HAP-1 (cell line): ENCODE results near the gene RYR1.
"Not testable (repeated sequence)": the region's sequence is repeated elsewhere in the genome, so short reads cannot be mapped to it uniquely, and the experiment has no call there.

Experiments used
- DNase-seq, 2 experiments: peaks; one replicate each; pipeline ENCODE4 v3.0.0-alpha.2; 2016 to 2020; ENCODE audit warnings: low spot score in 2 of 2
- H3K27me3 ChIP-seq: fragments of 250-450 bp; sonication (Bioruptor Pico); 2 replicates; pipeline ENCODE4 v1.5.1; 2020; ENCODE audit warnings: low read depth, mild to moderate bottlenecking, moderate library complexity
- H3K36me3 ChIP-seq: fragments of 250-450 bp; sonication (Bioruptor Pico); replicated peaks from 2 replicates; pipeline ENCODE4 v1.5.1; 2020; ENCODE audit warnings: mild to moderate bottlenecking
- H3K4me1 ChIP-seq: fragments of 250-450 bp; sonication (Bioruptor Pico); 2 replicates; pipeline ENCODE4 v1.5.1; 2020; ENCODE audit warnings: mild to moderate bottlenecking
- H3K4me3 ChIP-seq: fragments of 250-450 bp; sonication (Bioruptor Pico); 2 replicates; pipeline ENCODE4 v1.5.1; 2020; ENCODE audit warnings: mild to moderate bottlenecking, moderate library complexity
- H3K9me3 ChIP-seq: fragments of 250-450 bp; sonication (Bioruptor Pico); 2 replicates; pipeline ENCODE4 v1.5.1; 2020; ENCODE audit warnings: mild to moderate bottlenecking, moderate library complexity
- in situ Hi-C: fragments of 300-500 bp; cut with MboI; formaldehyde crosslinking; loops from 3 replicates; pipeline ENCODE4 v1.14.3; 2020; ENCODE audit warnings: low sequenced_read_pairs, inconsistent platforms, mixed read lengths

RYR1 gene

DNA sequence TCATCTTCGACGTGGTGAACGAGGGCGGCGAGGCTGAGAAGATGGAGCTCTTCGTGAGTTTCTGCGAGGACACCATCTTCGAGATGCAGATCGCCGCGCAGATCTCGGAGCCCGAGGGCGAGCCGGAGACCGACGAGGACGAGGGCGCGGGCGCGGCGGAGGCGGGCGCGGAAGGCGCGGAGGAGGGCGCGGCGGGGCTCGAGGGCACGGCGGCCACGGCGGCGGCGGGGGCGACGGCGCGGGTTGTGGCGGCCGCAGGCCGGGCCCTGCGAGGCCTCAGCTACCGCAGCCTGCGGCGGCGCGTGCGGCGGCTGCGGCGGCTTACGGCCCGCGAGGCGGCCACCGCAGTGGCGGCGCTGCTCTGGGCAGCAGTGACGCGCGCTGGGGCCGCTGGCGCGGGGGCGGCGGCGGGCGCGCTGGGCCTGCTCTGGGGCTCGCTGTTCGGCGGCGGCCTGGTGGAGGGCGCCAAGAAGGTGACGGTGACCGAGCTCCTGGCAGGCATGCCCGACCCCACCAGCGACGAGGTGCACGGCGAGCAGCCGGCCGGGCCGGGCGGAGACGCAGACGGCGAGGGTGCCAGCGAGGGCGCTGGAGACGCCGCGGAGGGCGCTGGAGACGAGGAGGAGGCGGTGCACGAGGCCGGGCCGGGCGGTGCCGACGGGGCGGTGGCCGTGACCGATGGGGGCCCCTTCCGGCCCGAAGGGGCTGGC is 131.6 kb downstream of the RYR1 start:
- no peaks in the 10 kb centered on the region for H3K9me3 ChIP-seq
- no peaks in the 10 kb centered on the region for H3K27me3 ChIP-seq
- H3K36me3 ChIP-seq = no peaks in the 10 kb centered on the region
- in situ Hi-C loops = no loop called here
- no peak overlapping the region for H3K4me3 ChIP-seq
- no peak for DNase-seq
- H3K4me1 ChIP-seq = no peaks in the 10 kb centered on the region

GRCh38 chr19:38565691-38566105 is 132.2 kb downstream of the RYR1 start:
- no peak for DNase-seq
- H3K9me3 ChIP-seq = no peaks in the 10 kb centered on the region
- H3K4me3 ChIP-seq = no peak overlapping the region
- H3K4me1 ChIP-seq = no peaks in the 10 kb centered on the region
- no peaks in the 10 kb centered on the region for H3K36me3 ChIP-seq
- H3K27me3 ChIP-seq = no peaks in the 10 kb centered on the region
- in situ Hi-C loops = no loop called here

DNA sequence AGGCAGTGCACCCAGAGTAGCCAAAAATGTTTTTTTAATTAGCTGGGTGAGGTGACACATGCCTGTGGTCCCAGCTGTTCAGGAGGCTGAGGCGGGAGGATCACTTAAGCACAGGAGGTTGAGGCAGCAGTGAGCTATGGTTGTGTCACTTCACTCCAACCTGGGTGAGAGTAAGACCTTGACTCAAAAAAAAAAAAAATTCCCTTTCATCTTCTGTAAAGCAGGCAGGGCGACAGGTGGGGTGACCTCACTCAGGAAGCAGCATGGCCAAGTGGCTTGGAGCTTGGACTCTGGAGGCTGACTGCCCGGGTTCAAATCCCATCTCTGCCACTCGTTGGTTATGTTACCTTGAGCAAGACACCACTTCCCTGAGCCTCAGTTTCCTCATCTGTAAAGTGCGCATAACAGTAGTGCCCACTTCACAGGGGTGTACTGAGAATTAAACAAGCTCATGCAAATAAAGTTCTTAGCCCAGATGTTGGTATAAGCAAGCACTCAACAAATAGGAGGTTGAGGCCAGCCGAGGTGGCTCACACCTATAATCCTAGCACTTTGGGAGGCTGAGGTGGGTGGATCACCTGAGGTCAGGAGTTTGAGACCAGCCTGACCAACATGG is 136.0 kb downstream of the RYR1 start:
- H3K27me3 ChIP-seq = no peaks in the 10 kb centered on the region
- no peak for DNase-seq
- H3K4me3 ChIP-seq = no peak overlapping the region
- no peaks in the 10 kb centered on the region for H3K4me1 ChIP-seq
- in situ Hi-C loops = no loop called here
- no peaks in the 10 kb centered on the region for H3K36me3 ChIP-seq
- H3K9me3 ChIP-seq = no peaks in the 10 kb centered on the region

DNA sequence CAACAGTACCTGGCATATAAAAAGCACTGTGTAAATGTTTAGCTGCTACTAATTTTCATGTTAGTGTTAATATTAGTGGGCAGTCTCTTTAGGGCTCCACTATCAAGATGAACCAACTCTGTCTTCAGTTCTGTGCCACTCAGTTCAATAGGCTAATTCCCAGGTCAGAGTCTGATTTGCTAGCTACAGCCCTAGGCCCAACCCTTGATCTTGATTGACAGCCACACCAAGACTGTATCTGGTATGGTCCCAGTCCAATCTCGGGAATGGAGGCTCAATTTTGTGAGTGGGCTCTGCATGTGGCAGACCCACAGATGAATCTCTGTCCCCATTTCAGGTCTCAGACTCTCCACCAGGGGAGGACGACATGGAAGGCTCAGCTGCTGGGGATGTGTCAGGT is 138.2 kb downstream of the RYR1 start:
- no peaks in the 10 kb centered on the region for H3K27me3 ChIP-seq
- DNase-seq = no peak
- H3K4me3 ChIP-seq = no peak overlapping the region
- in situ Hi-C loops = no loop called here
- H3K36me3 ChIP-seq = no peaks in the 10 kb centered on the region
- H3K9me3 ChIP-seq = no peaks in the 10 kb centered on the region
- H3K4me1 ChIP-seq = no peaks in the 10 kb centered on the region

GRCh38 chr19:38577826-38578225 is 144.3 kb downstream of the RYR1 start:
- Histone ChIP-seq H3K4me1 (no peaks in the 10 kb centered on the region), H3K4me3 (no peak overlapping the region)
- in situ Hi-C loops = no loop called here

DNA sequence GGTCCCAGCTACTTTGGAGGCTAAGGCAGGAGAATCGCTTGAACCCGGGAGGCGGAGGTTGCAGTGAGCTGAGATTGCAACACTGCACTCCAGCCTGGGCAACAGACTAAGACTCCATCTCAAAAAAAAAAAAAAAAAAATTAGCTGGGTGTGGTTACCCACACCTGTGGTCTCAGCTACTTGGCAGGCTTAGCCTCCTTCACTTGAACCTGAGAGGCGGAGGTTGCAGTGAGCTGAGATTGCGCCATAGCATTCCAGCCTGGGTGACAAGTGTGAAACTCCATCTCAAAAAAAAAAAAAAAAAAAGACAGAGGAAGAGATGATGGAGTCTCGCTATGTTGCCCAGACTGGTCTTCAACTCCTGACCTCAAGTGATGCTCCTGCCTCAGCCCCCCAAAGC is 145.8 kb downstream of the RYR1 start:
- H3K4me1 ChIP-seq, H3K27me3 ChIP-seq, DNase-seq, H3K4me3 ChIP-seq, H3K9me3 ChIP-seq, in situ Hi-C loops, H3K36me3 ChIP-seq: not testable (repeated sequence)

More at GRCh38 chr19:38577826-38578225, 144.3 kb downstream of the RYR1 start:
- H3K27me3 ChIP-seq = no peaks in the 10 kb centered on the region
- H3K36me3 ChIP-seq = no peaks in the 10 kb centered on the region
- no peak for DNase-seq
- no peaks in the 10 kb centered on the region for H3K9me3 ChIP-seq

DNA sequence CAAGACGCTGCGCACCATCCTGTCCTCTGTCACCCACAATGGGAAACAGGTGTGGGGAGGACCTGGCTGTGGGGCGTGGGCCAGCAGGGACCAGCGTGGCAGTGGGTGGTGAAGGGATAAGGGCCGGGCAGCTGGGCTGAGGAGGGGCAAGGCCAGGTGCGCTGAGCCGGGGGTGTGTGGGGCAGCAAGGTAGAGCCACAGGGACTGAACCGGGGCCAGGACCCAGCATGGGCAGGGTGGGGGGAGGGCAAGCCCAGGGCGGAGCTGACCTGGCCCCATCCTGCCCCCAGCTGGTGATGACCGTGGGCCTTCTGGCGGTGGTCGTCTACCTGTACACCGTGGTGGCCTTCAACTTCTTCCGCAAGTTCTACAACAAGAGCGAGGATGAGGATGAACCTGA is 146.6 kb downstream of the RYR1 start:
- in situ Hi-C loops = no loop called here
- no peaks in the 10 kb centered on the region for H3K9me3 ChIP-seq
- no peak for DNase-seq
- H3K4me3 ChIP-seq = no peak overlapping the region
- H3K36me3 ChIP-seq = no peaks in the 10 kb centered on the region
- H3K4me1 ChIP-seq = no peaks in the 10 kb centered on the region
- H3K27me3 ChIP-seq = no peaks in the 10 kb centered on the region

GRCh38 chr19:38583219-38583984 is 149.9 kb downstream of the RYR1 start:
- Histone ChIP-seq H3K27me3 (no peaks in the 10 kb centered on the region), H3K9me3 (no peaks in the 10 kb centered on the region), H3K36me3 (no peaks in the 10 kb centered on the region), H3K4me1 (no peaks in the 10 kb centered on the region), H3K4me3 (no peak overlapping the region)
- in situ Hi-C loops = no loop called here
- DNase-seq = no peak

- no peaks in the 10 kb centered on the region for H3K36me3 ChIP-seq
- in situ Hi-C loops = no loop called here
- H3K9me3 ChIP-seq = no peaks in the 10 kb centered on the region
- H3K27me3 ChIP-seq = no peaks in the 10 kb centered on the region
- no peaks in the 10 kb centered on the region for H3K4me1 ChIP-seq
- DNase-seq = no peak
- H3K4me3 ChIP-seq = no peak overlapping the region
These were observed 150.5 kb downstream of the RYR1 start for GRCh38 chr19:38583985-38584305.

GRCh38 chr19:38587562-38587961 is 154.1 kb downstream of the RYR1 start:
- no peak for DNase-seq
- Histone ChIP-seq H3K4me1 (no peaks in the 10 kb centered on the region), H3K9me3 (no peaks in the 10 kb centered on the region), H3K27me3 (no peaks in the 10 kb centered on the region), H3K36me3 (no peaks in the 10 kb centered on the region), H3K4me3 (no peak overlapping the region)
- in situ Hi-C loops = no loop called here

DNA sequence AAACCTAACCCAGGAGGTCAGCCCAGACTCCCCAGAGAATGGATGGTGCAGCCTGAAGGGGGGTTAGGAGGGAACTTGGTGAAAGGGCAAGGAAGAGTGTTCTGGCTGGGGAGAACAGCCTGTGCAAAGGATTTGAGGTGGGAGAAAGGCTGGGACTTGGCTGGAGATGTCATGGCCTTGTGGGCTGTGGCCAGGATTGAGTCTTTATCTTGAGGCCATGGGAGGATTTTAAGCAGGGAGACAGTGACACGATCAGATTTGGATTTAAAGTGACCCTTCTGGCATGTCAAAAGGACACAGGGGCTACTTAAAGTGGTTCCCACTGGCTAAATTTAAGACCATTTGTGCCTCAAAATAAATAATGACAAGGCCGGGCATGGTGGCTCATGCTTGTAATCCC is 154.6 kb downstream of the RYR1 start:
- in situ Hi-C loops = no loop called here
- no peak for DNase-seq
- H3K27me3 ChIP-seq = no peaks in the 10 kb centered on the region
- no peaks in the 10 kb centered on the region for H3K9me3 ChIP-seq
- H3K4me3 ChIP-seq = no peak overlapping the region
- H3K36me3 ChIP-seq = no peaks in the 10 kb centered on the region
- no peaks in the 10 kb centered on the region for H3K4me1 ChIP-seq

DNA sequence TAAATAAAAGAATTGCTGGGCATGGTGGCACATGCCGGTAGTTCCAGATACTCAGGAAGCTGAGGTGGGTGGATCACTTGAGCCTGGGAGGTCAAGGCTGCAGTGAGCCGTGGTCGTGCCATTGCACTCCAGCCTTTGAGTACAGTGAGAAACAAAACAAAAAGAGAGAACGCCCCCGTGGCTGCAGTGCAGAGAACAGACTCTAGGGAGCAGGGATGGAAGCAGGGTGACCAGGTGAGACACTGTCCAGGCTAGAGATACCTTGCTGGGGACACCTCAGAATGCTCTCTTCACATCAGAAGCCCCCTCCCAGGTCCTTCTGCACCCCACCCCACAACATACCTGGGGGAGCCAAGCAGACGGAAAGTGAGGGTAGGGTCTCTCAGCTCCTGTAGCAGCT is 159.4 kb downstream of the RYR1 start:
- DNase-seq = no peak
- Histone ChIP-seq H3K36me3 (no peaks in the 10 kb centered on the region), H3K27me3 (no peaks in the 10 kb centered on the region), H3K9me3 (no peaks in the 10 kb centered on the region), H3K4me1 (no peaks in the 10 kb centered on the region), H3K4me3 (no peak overlapping the region)
- in situ Hi-C loops = no loop called here

DNA sequence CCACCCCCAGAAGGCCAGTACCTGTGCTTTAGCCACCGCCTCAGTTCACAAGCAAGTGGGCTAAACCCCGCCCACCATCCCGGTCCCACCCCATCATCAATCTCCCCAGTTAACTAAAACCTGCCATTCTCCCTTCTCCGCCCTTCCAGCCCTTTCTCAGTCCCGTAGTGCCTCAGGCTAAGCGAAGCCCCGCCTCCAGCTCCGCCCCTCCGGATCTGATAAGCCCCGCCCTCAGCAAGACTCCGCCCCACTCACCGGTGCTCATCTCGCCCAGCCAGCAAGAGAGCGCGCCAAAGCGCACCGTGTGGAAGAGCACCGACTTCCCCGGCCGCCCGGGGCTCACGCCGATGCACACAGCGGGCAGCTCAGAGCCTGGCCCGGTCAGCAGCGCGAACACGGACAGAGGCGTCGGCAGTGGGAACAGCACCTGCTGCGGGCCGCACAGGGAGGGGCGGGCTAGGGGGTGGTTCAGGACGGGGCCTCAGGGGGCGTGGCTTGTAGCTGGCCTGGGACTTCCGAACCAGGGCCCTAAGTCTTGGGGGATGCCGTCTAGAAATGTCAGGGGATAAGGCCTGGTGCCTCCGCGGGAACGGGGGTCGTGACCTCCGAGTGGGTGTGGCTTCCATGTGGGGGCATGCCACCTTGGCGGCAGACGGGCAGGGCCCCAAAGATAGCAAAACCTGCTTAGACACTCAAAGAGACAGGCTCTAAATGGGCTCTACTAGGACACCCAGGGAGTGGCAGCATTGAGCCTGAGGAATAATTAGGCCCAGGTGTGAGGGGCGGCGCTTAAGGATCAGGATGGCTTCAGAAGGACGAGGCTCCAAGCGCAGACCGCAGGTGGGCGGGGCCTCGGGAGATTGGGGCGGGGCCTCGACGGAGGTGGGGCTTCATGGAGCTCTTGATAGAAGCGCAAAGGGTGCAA is 162.8 kb downstream of the RYR1 start:
- in situ Hi-C loops = no loop called here
- no peak overlapping the region for H3K4me3 ChIP-seq

More for the DNA sequence above, 162.8 kb downstream of the RYR1 start:
- peak in 1 of 2 experiments; percentile 61 for DNase-seq
- H3K4me1 ChIP-seq = no peaks in the 10 kb centered on the region
- no peaks in the 10 kb centered on the region for H3K36me3 ChIP-seq
- H3K9me3 ChIP-seq = no peaks in the 10 kb centered on the region
- no peaks in the 10 kb centered on the region for H3K27me3 ChIP-seq
